Gastroesophageal sphincter (tissue), 4 donors: ENCODE results near the gene NDFIP2. TPM values are rescaled to one million over a fixed set of nuclear protein-coding genes. Genes with fewer than 3 reads are reported as not detected.
"Not testable (repeated sequence)": the region's sequence is repeated elsewhere in the genome, so short reads cannot be mapped to it uniquely, and the experiment has no call there.

Experiments used
- ATAC-seq: fragments of 150-250 bp; one replicate; pipeline ENCODE4 v1.9.1; 2016; ENCODE audit warnings: mild to moderate bottlenecking, moderate library complexity
- H3K27ac ChIP-seq, 4 donors: fragments of 200-600 bp; sonication (generic) in 3 of 4; 1 replicate in 3 of 4; 2 replicates in 1 of 4; pipeline ENCODE4 v1.5.1; 2016 to 2019
- H3K27me3 ChIP-seq: fragments of 200-600 bp; sonication (generic); one replicate; pipeline ENCODE4 v1.5.1; 2019
- H3K36me3 ChIP-seq, 2 donors: fragments of 200-600 bp; sonication (generic); one replicate each; pipeline ENCODE4 v1.5.1; 2019; ENCODE audit warnings: control low read depth in 1 of 2
- H3K4me1 ChIP-seq, 3 donors: fragments of 200-600 bp; sonication (generic); 1 replicate in 2 of 3; 2 replicates in 1 of 3; pipeline ENCODE4 v1.5.1; 2016 to 2019; ENCODE audit warnings: control low read depth in 2 of 3
- H3K4me3 ChIP-seq, 2 donors: fragments of 200-600 bp; sonication (generic); one replicate each; pipeline ENCODE4 v1.5.1; 2019; ENCODE audit warnings: mild to moderate bottlenecking in 1 of 2, moderate library complexity in 1 of 2
- H3K9me3 ChIP-seq, 3 donors: fragments of 200-600 bp; sonication (generic); one replicate each; pipeline ENCODE4 v1.5.1; 2017 to 2019; ENCODE audit warnings: control low read depth in 2 of 3
- EP300 ChIP-seq: sonication (generic); formaldehyde crosslinking; IDR thresholded peaks from one replicate; pipeline ENCODE4 v1.6.1; 2017; ENCODE audit warnings: antibody characterized with exemption, mild to moderate bottlenecking
- POLR2A ChIP-seq, 2 donors: fragments of 450-650 bp; IDR thresholded peaks; one replicate each; pipeline ENCODE4 v1.6.1; 2017; ENCODE audit warnings: antibody characterized with exemption in 2 of 2, mild to moderate bottlenecking in 2 of 2, moderate library complexity in 1 of 2
- POLR2AphosphoS5 ChIP-seq: sonication (generic); formaldehyde crosslinking; IDR thresholded peaks from one replicate; pipeline ENCODE4 v1.6.1; 2017; ENCODE audit warnings: antibody characterized with exemption
- WGBS, 2 donors: methylation state at CpG; one replicate each; pipeline ENCODE4 v1.1.5; 2018; ENCODE audit warnings: low coverage in 1 of 2; 5-methylcytosine and 5-hydroxymethylcytosine counted together
- total RNA-seq, 4 donors: library from RNA; depleted of rRNA; stranded (reverse); fragments of >200 nt; gene quantifications; one replicate each; pipeline ENCODE4 v1.1.0, GENCODE V29; 2016
- TF ChIP-seq, protein P1 (sequence below), 4 experiments: fragments of 200-600 bp in 2 of 4; fragments of 450-650 bp in 2 of 4; sonication (generic) in 1 of 4; IDR thresholded peaks; one replicate each; pipeline ENCODE4 v1.5.1; 2017 to 2019; ENCODE audit warnings: antibody characterized with exemption in 4 of 4, mild to moderate bottlenecking in 2 of 4, moderate library complexity in 2 of 4

The NDFIP2 gene
- total RNA-seq, 4 donors from 2014 or later = 6.9 to 21.6 (median 10.7) TPM

DNA sequence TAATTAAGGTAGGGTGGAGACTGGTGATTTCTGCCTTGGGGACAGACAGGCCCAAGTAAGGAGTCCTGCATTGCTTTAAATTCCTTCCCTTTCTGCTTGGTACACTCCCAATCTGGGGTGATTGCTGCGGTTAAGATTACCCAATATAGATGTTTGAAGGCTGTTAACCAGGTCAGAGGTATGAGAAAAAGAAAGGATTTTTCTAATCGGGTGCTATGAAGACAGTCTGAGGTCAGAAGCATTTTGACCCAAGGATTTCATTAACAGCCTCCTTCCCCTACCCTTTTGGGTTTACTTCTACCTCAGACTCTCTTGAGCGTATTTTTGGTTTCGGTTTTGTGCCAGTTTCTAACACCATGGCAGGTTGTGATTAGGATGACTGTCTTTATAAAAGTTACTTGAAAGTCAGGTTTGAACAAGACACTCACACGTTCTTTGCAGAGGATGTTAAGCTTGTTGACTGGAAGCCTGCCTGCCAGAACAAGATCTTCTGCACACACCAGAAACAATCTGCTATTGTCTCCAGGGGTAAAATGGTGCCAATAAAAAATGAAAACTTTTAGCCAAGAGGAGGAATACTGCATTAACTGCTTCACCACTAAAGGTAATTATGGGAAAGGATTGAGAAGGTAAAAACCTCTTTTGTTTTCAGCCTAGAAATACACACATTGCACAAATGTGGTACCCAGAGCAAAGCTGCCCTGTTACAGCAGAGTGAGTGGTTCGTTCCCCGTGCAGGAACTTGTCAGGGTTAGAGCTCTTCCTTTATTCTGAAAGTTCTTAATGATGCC is 108.8 kb downstream of the NDFIP2 start:
- H3K36me3 ChIP-seq = no peaks in the 10 kb centered on the region
- no peaks in the 10 kb centered on the region for H3K4me1 ChIP-seq
- H3K9me3 ChIP-seq = peaks cover 0 to 11% (median 0%) of the 10 kb centered on the region in 3 donors
- no peak overlapping the region for H3K4me3 ChIP-seq
- no peak overlapping the region for H3K27ac ChIP-seq
- ATAC-seq = no peak
- 70 to 71% methylated on average over 5 to 7 of the region's 7 CpGs for WGBS, 2 donors
- TF ChIP-seq POLR2AphosphoS5 (no peak), POLR2A (IDR thresholded peaks at IDR 0.05) (no peak), EP300 (no peak)
- TF ChIP-seq, protein P1, sequence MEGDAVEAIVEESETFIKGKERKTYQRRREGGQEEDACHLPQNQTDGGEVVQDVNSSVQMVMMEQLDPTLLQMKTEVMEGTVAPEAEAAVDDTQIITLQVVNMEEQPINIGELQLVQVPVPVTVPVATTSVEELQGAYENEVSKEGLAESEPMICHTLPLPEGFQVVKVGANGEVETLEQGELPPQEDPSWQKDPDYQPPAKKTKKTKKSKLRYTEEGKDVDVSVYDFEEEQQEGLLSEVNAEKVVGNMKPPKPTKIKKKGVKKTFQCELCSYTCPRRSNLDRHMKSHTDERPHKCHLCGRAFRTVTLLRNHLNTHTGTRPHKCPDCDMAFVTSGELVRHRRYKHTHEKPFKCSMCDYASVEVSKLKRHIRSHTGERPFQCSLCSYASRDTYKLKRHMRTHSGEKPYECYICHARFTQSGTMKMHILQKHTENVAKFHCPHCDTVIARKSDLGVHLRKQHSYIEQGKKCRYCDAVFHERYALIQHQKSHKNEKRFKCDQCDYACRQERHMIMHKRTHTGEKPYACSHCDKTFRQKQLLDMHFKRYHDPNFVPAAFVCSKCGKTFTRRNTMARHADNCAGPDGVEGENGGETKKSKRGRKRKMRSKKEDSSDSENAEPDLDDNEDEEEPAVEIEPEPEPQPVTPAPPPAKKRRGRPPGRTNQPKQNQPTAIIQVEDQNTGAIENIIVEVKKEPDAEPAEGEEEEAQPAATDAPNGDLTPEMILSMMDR (IDR thresholded peaks at IDR 0.05) = no peak
- H3K27me3 ChIP-seq = no peaks in the 10 kb centered on the region

DNA sequence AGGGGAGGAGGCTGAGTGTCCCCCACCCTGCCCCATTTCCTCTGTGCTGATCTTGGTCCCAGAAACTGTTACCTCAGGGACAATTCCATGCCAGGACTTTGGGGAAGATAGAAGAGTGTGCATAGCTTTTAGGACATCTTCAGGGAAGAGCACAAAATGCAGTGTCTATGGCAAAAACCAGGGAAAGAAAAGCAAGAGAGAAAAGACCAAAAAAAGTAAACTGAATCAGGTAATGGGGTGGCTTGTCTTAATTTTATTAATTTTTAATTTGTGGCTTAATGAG is 109.4 kb downstream of the NDFIP2 start:
- Histone ChIP-seq H3K4me1 (no peaks in the 10 kb centered on the region), H3K27ac (no peak overlapping the region), H3K9me3 (peaks cover 0 to 9% (median 0%) of the 10 kb centered on the region in 3 donors), H3K4me3 (no peak overlapping the region), H3K27me3 (no peaks in the 10 kb centered on the region), H3K36me3 (no peaks in the 10 kb centered on the region)
- TF ChIP-seq EP300 (no peak), POLR2AphosphoS5 (no peak), POLR2A (IDR thresholded peaks at IDR 0.05) (no peak)
- TF ChIP-seq, protein P1 (IDR thresholded peaks at IDR 0.05) = no peak
- no peak for ATAC-seq

DNA sequence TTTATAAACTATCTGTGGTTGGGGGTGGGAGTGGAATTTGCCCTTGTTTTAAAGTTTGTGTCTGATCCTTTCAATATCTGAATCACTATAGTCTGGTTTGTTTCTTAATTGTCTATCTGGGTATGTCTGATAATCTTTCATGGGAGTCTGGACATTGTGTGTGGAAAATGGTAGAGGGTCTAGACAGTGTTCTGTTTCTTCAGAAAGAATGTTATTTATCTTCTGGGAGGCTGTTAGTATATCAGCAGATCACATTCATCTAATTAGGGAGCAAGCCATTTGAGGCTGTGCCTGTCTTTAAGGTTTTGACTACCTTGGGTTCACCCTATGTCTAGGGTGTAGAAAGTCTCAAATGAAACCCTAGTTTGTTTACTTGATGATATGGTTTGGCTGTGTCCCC is 110.5 kb downstream of the NDFIP2 start:
- no peak overlapping the region for H3K4me3 ChIP-seq
- no peaks in the 10 kb centered on the region for H3K27me3 ChIP-seq
- H3K9me3 ChIP-seq = peaks cover 0 to 9% (median 0%) of the 10 kb centered on the region in 3 donors
- TF ChIP-seq, protein P1 (IDR thresholded peaks at IDR 0.05) = no peak
- TF ChIP-seq EP300 = no peak
- H3K4me1 ChIP-seq = no peaks in the 10 kb centered on the region
- no peaks in the 10 kb centered on the region for H3K36me3 ChIP-seq
- H3K27ac ChIP-seq = no peak overlapping the region
- ATAC-seq = no peak

DNA sequence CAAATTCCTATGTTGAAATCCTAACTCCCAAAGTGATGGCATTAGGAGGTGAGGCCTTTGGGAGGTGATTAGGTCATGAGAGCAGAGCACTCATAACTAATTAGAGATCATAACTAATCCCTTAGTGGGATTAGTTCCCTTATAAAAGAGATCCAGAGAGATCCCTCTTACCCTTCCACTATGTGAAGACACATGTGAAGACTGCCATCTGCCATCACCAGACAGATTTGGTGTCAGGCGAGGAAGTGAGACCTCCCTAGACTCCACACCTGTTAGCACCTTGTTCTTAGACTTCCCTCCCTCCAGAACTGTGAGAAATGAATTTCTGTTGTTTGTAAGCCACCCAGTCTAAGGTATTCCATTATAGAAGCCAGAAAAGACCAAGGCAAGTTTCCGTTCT is 112.2 kb downstream of the NDFIP2 start:
- H3K4me1 ChIP-seq = no peaks in the 10 kb centered on the region
- H3K27me3 ChIP-seq = no peaks in the 10 kb centered on the region
- H3K4me3 ChIP-seq = no peak overlapping the region
- TF ChIP-seq POLR2A (IDR thresholded peaks at IDR 0.05) (no peak), EP300 (no peak), POLR2AphosphoS5 (no peak)
- TF ChIP-seq, protein P1 (IDR thresholded peaks at IDR 0.05) = no peak
- no peak for ATAC-seq
- H3K36me3 ChIP-seq = no peaks in the 10 kb centered on the region
- H3K27ac ChIP-seq = no peak overlapping the region
- 70 to 78% methylated on average over 2 of the region's 2 CpGs for WGBS, 2 donors
- H3K9me3 ChIP-seq = peaks cover 0 to 3% (median 0%) of the 10 kb centered on the region in 3 donors

DNA sequence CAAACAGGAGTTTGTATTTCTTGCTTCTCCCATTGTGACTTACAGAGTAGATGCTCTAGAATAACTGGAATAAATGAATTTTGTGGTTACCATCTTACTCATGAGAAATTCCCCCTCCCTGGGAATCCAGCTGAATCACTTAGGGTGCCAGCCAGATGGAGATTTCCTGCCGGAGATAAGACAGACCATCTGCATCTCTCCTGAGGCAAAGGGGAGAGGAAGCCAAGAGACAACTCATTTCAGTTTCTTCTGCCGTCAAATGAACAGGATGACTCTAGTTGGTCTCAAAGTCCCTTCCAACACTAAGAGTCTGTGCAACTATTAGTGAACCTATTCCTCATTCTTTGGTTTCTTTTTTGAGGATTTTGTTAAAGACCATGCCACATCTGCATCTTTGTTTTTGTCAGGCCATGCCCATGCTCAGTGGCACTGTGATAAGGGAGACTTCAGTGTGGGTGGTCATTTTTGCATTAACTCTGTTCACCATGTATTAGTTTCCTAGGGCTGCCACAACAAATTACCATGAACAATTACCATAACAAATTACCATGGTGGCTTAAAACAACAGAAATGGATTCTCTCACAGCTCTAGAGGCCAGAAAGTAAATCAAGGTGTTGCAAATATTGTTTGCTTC is 112.8 kb downstream of the NDFIP2 start:
- Histone ChIP-seq H3K27me3 (no peaks in the 10 kb centered on the region), H3K36me3 (no peaks in the 10 kb centered on the region), H3K27ac (no peak overlapping the region), H3K4me3 (no peak overlapping the region), H3K4me1 (no peaks in the 10 kb centered on the region), H3K9me3 (no peaks in the 10 kb centered on the region)
- WGBS, 2 donors = 67% methylated on average over 1 to 2 of the region's 2 CpGs
- TF ChIP-seq POLR2AphosphoS5 = no peak
- TF ChIP-seq, protein P1 (IDR thresholded peaks at IDR 0.05) = no peak
- TF ChIP-seq POLR2A (IDR thresholded peaks at IDR 0.05) = no peak
- TF ChIP-seq EP300 = no peak
- ATAC-seq = no peak

DNA sequence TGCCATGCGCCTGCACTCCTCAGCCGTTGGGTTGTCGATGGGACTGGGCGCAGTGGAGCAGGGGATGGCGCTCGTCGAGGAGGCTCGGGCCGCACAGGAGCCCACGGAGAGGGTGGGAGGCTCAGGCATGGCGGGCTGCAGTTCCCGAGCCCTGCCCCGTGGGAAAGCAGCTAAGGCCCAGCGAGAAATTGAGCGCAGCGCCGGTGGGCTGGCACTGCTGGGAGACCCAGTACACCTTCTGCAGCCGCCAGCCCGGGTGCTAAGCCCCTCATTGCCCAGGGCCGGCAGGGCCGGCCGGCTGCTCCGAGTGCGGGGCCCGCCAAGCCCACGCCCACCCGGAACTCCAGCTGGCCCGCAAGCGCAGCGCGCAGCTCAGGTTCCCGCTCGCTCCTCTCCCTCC is 119.2 kb downstream of the NDFIP2 start:
- no CpG with 5 or more reads among the region's 33 CpGs for WGBS, 2 donors
- H3K36me3 ChIP-seq, H3K4me3 ChIP-seq, H3K4me1 ChIP-seq, H3K27ac ChIP-seq, ATAC-seq, H3K9me3 ChIP-seq, H3K27me3 ChIP-seq: not testable (repeated sequence)
